Measurements from ENCODE around the gene NPFFR1. TPM values are rescaled to one million over a fixed set of nuclear protein-coding genes. Genes with fewer than 3 reads are reported as not detected.

NPFFR1 gene
- total RNA-seq, 4 donors from 2014 or later, result 0.19 to 0.32 TPM; not detected in 2

DNA sequence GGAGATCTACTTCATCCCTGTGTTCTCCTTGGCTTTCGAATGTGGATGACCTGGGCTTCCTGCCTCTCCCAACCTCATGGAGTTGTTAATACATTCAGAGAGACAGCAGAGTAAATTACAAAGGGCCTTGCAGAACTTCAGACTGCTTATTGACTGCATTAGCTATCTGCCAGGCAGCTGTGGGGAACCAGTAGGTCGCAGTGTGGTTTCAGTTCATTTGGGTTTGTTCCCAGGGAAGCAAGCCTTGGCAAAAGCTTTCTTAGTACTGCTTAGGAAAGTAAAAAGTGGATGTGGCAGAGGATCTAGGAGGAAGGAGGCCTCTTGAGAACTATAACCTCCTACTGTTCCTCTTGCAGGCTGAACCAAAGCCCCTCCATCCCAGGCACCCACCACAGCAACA lies 9.2 kb downstream of the NPFFR1 start:
- TF ChIP-seq, protein P1, sequence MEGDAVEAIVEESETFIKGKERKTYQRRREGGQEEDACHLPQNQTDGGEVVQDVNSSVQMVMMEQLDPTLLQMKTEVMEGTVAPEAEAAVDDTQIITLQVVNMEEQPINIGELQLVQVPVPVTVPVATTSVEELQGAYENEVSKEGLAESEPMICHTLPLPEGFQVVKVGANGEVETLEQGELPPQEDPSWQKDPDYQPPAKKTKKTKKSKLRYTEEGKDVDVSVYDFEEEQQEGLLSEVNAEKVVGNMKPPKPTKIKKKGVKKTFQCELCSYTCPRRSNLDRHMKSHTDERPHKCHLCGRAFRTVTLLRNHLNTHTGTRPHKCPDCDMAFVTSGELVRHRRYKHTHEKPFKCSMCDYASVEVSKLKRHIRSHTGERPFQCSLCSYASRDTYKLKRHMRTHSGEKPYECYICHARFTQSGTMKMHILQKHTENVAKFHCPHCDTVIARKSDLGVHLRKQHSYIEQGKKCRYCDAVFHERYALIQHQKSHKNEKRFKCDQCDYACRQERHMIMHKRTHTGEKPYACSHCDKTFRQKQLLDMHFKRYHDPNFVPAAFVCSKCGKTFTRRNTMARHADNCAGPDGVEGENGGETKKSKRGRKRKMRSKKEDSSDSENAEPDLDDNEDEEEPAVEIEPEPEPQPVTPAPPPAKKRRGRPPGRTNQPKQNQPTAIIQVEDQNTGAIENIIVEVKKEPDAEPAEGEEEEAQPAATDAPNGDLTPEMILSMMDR (IDR thresholded peaks at IDR 0.05), result no peak
- no peak for TF ChIP-seq POLR2A (IDR thresholded peaks at IDR 0.05)
- Histone ChIP-seq H3K4me1 (peaks cover 0 to 11% (median 0%) of the 10 kb centered on the region in 3 donors), H3K36me3 (no peaks in the 10 kb centered on the region), H3K9me3 (no peaks in the 10 kb centered on the region), H3K4me3 (no peak overlapping the region), H3K27ac (no peak overlapping the region), H3K27me3 (no peaks in the 10 kb centered on the region)
- DNase-seq, result no peak
- WGBS, 2 donors, result 70 to 83% methylated on average over 1 to 2 of the region's 2 CpGs
- intact Hi-C loops (cut with DNase I), result no loop called here

DNA sequence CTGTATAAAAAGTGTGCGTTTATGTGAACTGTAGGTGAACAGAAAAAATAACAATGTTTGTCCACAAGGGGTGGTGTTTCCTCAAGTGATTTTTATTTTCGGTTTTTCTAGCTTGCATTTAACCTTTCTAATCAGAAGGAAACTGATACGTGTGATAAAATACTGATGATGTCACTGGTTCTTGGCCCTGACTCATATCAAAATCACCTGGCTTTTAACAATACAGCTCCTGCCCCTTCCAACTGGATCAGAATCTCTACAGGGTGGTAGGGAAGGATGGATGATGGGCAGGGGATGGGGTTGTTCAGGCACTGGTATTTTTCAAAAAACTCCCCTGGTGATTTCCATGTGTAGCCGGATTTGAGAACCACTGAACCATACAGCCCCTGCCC lies 10.9 kb downstream of the NPFFR1 start:
- intact Hi-C loops (cut with DNase I), result no loop called here
- H3K36me3 ChIP-seq, result no peaks in the 10 kb centered on the region
- H3K27ac ChIP-seq, result peak overlapping the region in 1 of 4 donors; percentile 4
- no peaks in the 10 kb centered on the region for H3K27me3 ChIP-seq
- TF ChIP-seq, protein P1 (IDR thresholded peaks at IDR 0.05), result peak in 5 of 6 experiments; percentile 43 to 60 (median 50)
- no peak for TF ChIP-seq POLR2A (IDR thresholded peaks at IDR 0.05)
- WGBS, 2 donors, result 7 to 14% methylated on average over 4 of the region's 4 CpGs
- no peak overlapping the region for H3K4me3 ChIP-seq
- no peak for DNase-seq
- H3K4me1 ChIP-seq, result peaks cover 0 to 11% (median 0%) of the 10 kb centered on the region in 3 donors
- no peaks in the 10 kb centered on the region for H3K9me3 ChIP-seq

DNA sequence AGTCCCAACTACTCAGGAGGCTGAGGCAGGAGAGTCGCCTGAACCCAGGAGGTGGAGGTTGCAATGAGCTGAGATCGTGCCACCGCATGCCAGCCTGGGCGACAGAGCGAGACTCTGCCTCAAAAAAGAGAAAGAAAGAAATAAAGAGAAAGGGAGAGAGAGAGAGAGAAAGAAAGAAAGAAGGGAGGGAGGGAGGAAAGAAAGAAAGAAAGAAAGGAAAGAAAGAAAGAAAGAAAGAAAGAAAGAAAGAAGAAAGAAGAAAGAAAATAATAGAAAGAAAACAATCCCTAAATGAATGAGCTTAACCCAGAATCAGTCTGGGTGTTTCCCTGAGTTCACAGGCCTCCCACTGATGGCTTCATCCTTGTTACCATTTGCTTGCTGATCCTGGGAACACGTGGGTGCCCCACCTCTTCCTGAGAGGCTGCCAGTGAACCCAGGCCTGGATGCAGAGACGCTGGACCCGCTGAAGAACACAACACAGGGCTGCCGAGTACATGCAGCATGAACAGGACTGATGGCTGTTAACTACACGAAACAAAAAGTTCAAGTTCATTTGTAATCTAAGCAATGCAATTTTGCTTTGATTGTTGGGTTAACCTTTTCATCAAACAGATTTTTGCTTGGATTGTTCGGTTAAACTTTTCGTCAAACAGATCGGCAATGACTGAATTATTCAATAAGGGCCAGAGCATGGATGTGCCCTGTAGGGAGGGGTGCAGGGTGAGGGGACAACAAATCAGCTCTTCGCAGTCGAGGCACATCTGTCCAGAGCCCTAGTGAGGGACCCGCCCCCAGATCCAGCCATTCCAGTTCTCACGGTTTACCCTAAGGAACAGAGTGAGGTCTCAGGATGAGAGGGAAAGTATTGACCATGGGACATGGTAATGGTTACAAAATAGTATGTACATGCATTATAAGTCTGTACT lies 11.5 kb downstream of the NPFFR1 start:
- intact Hi-C loops (cut with DNase I), result no loop called here
- Histone ChIP-seq H3K4me1 (peaks cover 0 to 16% (median 0%) of the 10 kb centered on the region in 3 donors), H3K9me3 (no peaks in the 10 kb centered on the region), H3K4me3 (no peak overlapping the region), H3K36me3 (no peaks in the 10 kb centered on the region), H3K27ac (peak overlapping the region in 2 of 4 donors; percentile 4 to 5), H3K27me3 (no peaks in the 10 kb centered on the region)
- TF ChIP-seq, protein P1 (IDR thresholded peaks at IDR 0.05), result no peak
- TF ChIP-seq POLR2A (IDR thresholded peaks at IDR 0.05), result no peak
- 71 to 72% methylated on average over 13 to 17 of the region's 17 CpGs for WGBS, 2 donors
- no peak for DNase-seq

DNA sequence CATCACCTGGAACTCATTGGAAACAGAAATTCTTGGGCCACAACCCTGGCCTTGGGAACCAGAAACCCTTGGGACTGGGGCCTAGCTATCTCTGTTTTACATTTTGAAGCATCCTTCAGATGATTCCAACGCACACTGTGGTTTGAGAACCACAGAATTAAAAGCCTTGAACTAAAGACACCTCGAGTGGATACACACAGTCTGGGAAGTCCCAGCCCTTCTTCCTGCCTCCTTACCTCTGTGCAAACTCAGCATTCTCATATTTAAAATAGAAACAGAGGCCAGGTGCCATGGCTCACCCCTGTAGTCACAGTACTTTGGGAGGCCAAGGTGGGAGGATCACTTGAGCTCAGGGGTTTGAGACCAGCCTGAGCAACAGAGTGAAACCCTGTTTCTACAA lies 12.9 kb downstream of the NPFFR1 start:
- Histone ChIP-seq H3K4me1 (peaks cover 0 to 22% (median 0%) of the 10 kb centered on the region in 3 donors), H3K27me3 (no peaks in the 10 kb centered on the region), H3K9me3 (no peaks in the 10 kb centered on the region), H3K27ac (no peak overlapping the region), H3K36me3 (no peaks in the 10 kb centered on the region), H3K4me3 (no peak overlapping the region)
- 40 to 63% methylated on average over 1 to 2 of the region's 2 CpGs for WGBS, 2 donors
- DNase-seq, result no peak
- TF ChIP-seq, protein P1 (IDR thresholded peaks at IDR 0.05), result no peak
- no peak for TF ChIP-seq POLR2A (IDR thresholded peaks at IDR 0.05)
- intact Hi-C loops (cut with DNase I), result no loop called here

DNA sequence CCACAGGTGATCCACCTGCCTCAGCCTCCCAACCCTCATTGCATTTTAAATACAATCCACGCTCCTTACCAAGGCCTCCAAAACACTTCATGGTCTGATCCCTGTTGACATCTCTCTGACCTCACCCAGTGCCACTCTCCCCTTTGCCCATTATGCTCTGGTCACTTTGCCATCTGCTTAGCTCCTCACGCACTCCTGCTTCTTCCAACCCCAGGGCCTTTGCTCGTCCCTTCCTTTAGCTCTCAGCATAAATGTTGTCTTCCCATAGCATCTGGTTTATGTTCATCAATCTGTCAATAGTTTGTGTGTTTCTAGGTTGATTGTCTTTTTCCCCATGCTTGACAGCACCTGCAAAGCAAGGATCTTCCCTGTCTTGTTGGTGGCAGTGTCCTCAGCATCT lies 14.1 kb downstream of the NPFFR1 start:
- peaks cover 0 to 22% (median 0%) of the 10 kb centered on the region in 3 donors for H3K4me1 ChIP-seq
- 91 to 93% methylated on average over 3 of the region's 3 CpGs for WGBS, 2 donors
- H3K27me3 ChIP-seq, result peaks cover 0 to 3% (median 0%) of the 10 kb centered on the region in 4 donors
- no peak for DNase-seq
- intact Hi-C loops (cut with DNase I), result no loop called here
- no peaks in the 10 kb centered on the region for H3K36me3 ChIP-seq
- no peak overlapping the region for H3K4me3 ChIP-seq
- H3K9me3 ChIP-seq, result no peaks in the 10 kb centered on the region
- TF ChIP-seq, protein P1 (IDR thresholded peaks at IDR 0.05), result no peak
- no peak for TF ChIP-seq POLR2A (IDR thresholded peaks at IDR 0.05)
- no peak overlapping the region for H3K27ac ChIP-seq

Data from esophagus squamous epithelium (tissue), 5 donors.